Measurements from ENCODE around the gene SCYGR3. TPM values are rescaled to one million over a fixed set of nuclear protein-coding genes. Genes with fewer than 3 reads are reported as not detected.

The SCYGR3 gene
- total and polyA plus RNA-seq, 2 donors (not counting 1 experiment from before 2014, with no cell fraction given): not detected

DNA sequence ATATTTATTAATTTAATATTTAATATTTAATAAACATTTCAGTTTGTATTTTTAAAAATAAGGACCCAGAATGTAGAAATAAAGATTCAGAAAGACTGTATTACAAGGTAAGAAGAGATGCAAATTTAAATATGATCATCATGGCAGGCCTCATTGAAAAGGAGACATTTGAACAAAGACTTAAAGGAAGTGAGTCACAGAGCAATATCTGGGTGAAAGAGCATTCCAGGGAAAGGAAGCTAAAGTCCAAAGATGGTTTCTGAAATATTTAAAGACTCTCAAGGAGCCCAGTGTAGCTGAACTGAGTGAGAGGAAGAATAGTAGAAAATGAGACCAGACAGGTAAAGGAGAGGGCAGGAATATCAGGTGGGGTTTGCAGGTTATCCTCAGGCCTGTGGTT, 8.6 kb upstream of the SCYGR3 start:
- Mint-ChIP-seq H3K27me3 (peaks cover 7% of the 10 kb centered on the region), H3K4me3 (no peak overlapping the region), H3K9me3 (ENCODE audit: insufficient read depth) (no peaks in the 10 kb centered on the region), H3K4me1 (no peaks in the 10 kb centered on the region), H3K27ac (no peak overlapping the region)
- Histone ChIP-seq H3K79me2 (ENCODE audit: control insufficient read depth, insufficient read depth, low read length) (no peaks in the 10 kb centered on the region), H3K27me3 (replicated peaks in 1 of 4; ENCODE audit: control extremely low read depth in 1 of 4, control insufficient read depth in 3 of 4, insufficient read depth in 4 of 4, low read length in 3 of 4) (peaks cover 0 to 9% (median 1%) of the 10 kb centered on the region in 4 experiments), H2AFZ (ENCODE audit: insufficient read depth, low read depth, low read length, poor library complexity, severe bottlenecking) (no peak overlapping the region), H3K9me3 (ENCODE audit: control extremely low read depth in 1 of 3, control insufficient read depth in 2 of 3, insufficient read depth in 1 of 3, low read length in 2 of 3) (peaks cover 0 to 12% (median 2%) of the 10 kb centered on the region in 3 donors), H3K4me1 (ENCODE audit: control insufficient read depth in 2 of 2, insufficient read depth in 2 of 2, low read length in 2 of 2) (no peaks in the 10 kb centered on the region), H3K9ac (ENCODE audit: low read length) (no peak overlapping the region), H3K27ac (ENCODE audit: low read length in 2 of 2) (no peak overlapping the region), H3K4me3 (ENCODE audit: control extremely low read depth in 1 of 5, extremely low read depth in 1 of 5, insufficient read depth in 1 of 5, low read depth in 2 of 5, low read length in 4 of 5) (no peak overlapping the region), H4K20me1 (ENCODE audit: control insufficient read depth, insufficient read depth, low read length, poor library complexity, severe bottlenecking) (no peaks in the 10 kb centered on the region), H3K4me2 (replicated peaks; ENCODE audit: low read depth, low read length, poor library complexity, severe bottlenecking) (no peak overlapping the region), H3K36me3 (replicated peaks in 1 of 2; ENCODE audit: control extremely low read depth in 1 of 2, control insufficient read depth in 1 of 2, extremely low read depth in 1 of 2, insufficient read depth in 2 of 2, low read length in 1 of 2) (no peaks in the 10 kb centered on the region)
- intact Hi-C loops (cut with micrococcal nuclease): no loop called here
- no peak for TF ChIP-seq EZH2 (IDR thresholded peaks at IDR 0.05; ENCODE audit: borderline replicate concordance, insufficient read depth, low read depth, low read length, poor library complexity, severe bottlenecking)
- TF ChIP-seq, protein P1, sequence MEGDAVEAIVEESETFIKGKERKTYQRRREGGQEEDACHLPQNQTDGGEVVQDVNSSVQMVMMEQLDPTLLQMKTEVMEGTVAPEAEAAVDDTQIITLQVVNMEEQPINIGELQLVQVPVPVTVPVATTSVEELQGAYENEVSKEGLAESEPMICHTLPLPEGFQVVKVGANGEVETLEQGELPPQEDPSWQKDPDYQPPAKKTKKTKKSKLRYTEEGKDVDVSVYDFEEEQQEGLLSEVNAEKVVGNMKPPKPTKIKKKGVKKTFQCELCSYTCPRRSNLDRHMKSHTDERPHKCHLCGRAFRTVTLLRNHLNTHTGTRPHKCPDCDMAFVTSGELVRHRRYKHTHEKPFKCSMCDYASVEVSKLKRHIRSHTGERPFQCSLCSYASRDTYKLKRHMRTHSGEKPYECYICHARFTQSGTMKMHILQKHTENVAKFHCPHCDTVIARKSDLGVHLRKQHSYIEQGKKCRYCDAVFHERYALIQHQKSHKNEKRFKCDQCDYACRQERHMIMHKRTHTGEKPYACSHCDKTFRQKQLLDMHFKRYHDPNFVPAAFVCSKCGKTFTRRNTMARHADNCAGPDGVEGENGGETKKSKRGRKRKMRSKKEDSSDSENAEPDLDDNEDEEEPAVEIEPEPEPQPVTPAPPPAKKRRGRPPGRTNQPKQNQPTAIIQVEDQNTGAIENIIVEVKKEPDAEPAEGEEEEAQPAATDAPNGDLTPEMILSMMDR (IDR thresholded peaks at IDR 0.05): no peak
- ChIA-PET CTCF (no interaction called here), POLR2A (no interaction called here)
- ATAC-seq (ENCODE audit: low read depth) (no peak), DNase-seq (no peak)

DNA sequence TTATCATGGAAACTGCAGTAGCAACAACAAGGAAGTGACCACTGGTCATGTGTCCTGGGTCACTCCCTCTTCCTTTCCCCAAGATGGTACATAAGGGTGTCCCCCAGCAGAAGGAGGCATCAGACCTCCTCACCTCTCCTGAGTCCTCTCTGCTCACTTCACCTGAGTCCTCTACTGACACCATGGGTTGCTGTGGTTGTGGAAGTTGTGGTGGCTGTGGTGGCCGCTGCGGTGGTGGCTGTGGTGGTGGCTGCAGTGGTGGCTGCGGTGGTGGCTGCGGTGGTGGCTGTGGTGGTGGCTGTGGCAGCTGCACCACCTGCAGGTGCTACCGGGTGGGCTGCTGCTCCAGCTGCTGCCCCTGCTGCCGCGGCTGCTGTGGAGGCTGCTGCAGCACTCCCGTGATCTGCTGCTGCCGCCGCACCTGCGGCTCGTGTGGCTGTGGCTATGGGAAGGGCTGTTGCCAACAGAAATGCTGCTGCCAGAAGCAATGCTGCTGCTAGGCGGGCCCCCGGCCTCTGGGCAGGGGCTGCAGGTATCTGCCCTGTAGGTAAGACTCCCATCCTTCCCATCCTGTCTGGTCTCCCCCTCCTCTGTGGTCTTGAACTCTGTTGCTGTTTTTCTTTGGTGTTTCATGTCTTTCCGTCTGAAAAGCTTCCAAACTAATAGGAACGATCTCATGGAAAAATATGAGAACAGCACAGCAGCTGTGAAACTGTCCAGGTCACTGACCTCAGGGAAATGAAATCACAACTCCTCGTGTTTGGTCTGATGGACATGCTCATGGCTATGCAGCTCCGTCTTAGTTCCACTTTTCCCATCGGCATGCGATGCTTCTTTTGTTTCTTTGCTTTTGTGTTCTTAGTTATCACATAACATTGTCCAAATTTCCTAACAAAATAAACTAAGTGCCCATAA, 2.9 kb upstream of the SCYGR3 start, which contains the start of gene SCYGR4:
TSS of gene SCYGR4 (plus strand) at position 183 of the 915 bp plus-strand sequence. CDS start at position 183, 0 bp downstream.
- peaks cover 0 to 7% (median 2%) of the 10 kb centered on the region in 4 experiments for H3K27me3 ChIP-seq (replicated peaks in 1 of 4; ENCODE audit: control extremely low read depth in 1 of 4, control insufficient read depth in 3 of 4, insufficient read depth in 4 of 4, low read length in 3 of 4)
- Mint-ChIP-seq H3K27me3 (peaks cover 23% of the 10 kb centered on the region), H3K27ac (no peak within 1 kb of the TSS), H3K9me3 (ENCODE audit: insufficient read depth) (no peaks in the 10 kb centered on the region), H3K4me1 (no peaks in the 10 kb centered on the region), H3K4me3 (no peak within 1 kb of the TSS)
- no peak within 1 kb of the TSS for H2AFZ ChIP-seq (ENCODE audit: insufficient read depth, low read depth, low read length, poor library complexity, severe bottlenecking)
- ATAC-seq (ENCODE audit: low read depth) (no peak), DNase-seq (no peak)
- WGBS (ENCODE audit: insufficient coverage): 88% methylated on average over 8 of the region's 20 CpGs
- ChIA-PET CTCF (no interaction called here), POLR2A (no interaction called here)
- peaks cover 0 to 11% (median 1%) of the 10 kb centered on the region in 3 donors for H3K9me3 ChIP-seq (ENCODE audit: control extremely low read depth in 1 of 3, control insufficient read depth in 2 of 3, insufficient read depth in 1 of 3, low read length in 2 of 3)
- H3K79me2 ChIP-seq (ENCODE audit: control insufficient read depth, insufficient read depth, low read length): no peaks in the 10 kb centered on the region
- no peaks in the 10 kb centered on the region for H4K20me1 ChIP-seq (ENCODE audit: control insufficient read depth, insufficient read depth, low read length, poor library complexity, severe bottlenecking)
- H3K4me1 ChIP-seq (ENCODE audit: control insufficient read depth in 2 of 2, insufficient read depth in 2 of 2, low read length in 2 of 2): no peaks in the 10 kb centered on the region
- H3K9ac ChIP-seq (ENCODE audit: low read length): no peak within 1 kb of the TSS
- H3K36me3 ChIP-seq (replicated peaks in 1 of 2; ENCODE audit: control extremely low read depth in 1 of 2, control insufficient read depth in 1 of 2, extremely low read depth in 1 of 2, insufficient read depth in 2 of 2, low read length in 1 of 2): no peaks in the 10 kb centered on the region
- H3K4me2 ChIP-seq (replicated peaks; ENCODE audit: low read depth, low read length, poor library complexity, severe bottlenecking): no peak within 1 kb of the TSS
- intact Hi-C loops (cut with micrococcal nuclease): no loop called here
- no peak within 1 kb of the TSS for H3K27ac ChIP-seq (ENCODE audit: low read length in 2 of 2)
- TF ChIP-seq EZH2 (IDR thresholded peaks at IDR 0.05; ENCODE audit: borderline replicate concordance, insufficient read depth, low read depth, low read length, poor library complexity, severe bottlenecking): no peak
- TF ChIP-seq, protein P1 (IDR thresholded peaks at IDR 0.05): no peak
- no peak within 1 kb of the TSS for H3K4me3 ChIP-seq (ENCODE audit: control extremely low read depth in 1 of 5, extremely low read depth in 1 of 5, insufficient read depth in 1 of 5, low read depth in 2 of 5, low read length in 4 of 5)

All from B cell (primary cell).